ENCODE results near the gene CFAP251.

- no peak for TF ChIP-seq POLR2A (IDR thresholded peaks at IDR 0.05)
- TF ChIP-seq CTCF (IDR thresholded peaks at IDR 0.05): no peak
These were observed 114.2 kb downstream of the CFAP251 start for GRCh38 chr12:122032580-122032979.

Measured in prostate gland (tissue), 2 donors.